ENCODE measurements around the gene SLC5A8.

The SLC5A8 gene

GRCh38 chr12:101108130-101108529, 101.9 kb downstream of the SLC5A8 start:
- no peak overlapping the region for H3K4me3 ChIP-seq (ENCODE audit: low read depth, low read length)
- TF ChIP-seq, protein P1, sequence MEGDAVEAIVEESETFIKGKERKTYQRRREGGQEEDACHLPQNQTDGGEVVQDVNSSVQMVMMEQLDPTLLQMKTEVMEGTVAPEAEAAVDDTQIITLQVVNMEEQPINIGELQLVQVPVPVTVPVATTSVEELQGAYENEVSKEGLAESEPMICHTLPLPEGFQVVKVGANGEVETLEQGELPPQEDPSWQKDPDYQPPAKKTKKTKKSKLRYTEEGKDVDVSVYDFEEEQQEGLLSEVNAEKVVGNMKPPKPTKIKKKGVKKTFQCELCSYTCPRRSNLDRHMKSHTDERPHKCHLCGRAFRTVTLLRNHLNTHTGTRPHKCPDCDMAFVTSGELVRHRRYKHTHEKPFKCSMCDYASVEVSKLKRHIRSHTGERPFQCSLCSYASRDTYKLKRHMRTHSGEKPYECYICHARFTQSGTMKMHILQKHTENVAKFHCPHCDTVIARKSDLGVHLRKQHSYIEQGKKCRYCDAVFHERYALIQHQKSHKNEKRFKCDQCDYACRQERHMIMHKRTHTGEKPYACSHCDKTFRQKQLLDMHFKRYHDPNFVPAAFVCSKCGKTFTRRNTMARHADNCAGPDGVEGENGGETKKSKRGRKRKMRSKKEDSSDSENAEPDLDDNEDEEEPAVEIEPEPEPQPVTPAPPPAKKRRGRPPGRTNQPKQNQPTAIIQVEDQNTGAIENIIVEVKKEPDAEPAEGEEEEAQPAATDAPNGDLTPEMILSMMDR (IDR thresholded peaks at IDR 0.05; ENCODE audit: low read depth, low read length, missing control alignments): no peak
- in situ Hi-C loops (cut with HindIII; ENCODE audit: low sequenced_read_pairs): no loop called here
- no peak for DNase-seq (ENCODE audit: low read depth)

GRCh38 chr12:101107032-101107763, 102.8 kb downstream of the SLC5A8 start:
- in situ Hi-C loops (cut with HindIII; ENCODE audit: low sequenced_read_pairs): no loop called here
- H3K4me3 ChIP-seq (ENCODE audit: low read depth, low read length): no peak overlapping the region

More at GRCh38 chr12:101107032-101107763, 102.8 kb downstream of the SLC5A8 start:
- DNase-seq (ENCODE audit: low read depth): no peak
- TF ChIP-seq, protein P1 (IDR thresholded peaks at IDR 0.05; ENCODE audit: low read depth, low read length, missing control alignments): no peak

Measured in astrocyte of the cerebellum (primary cell).